Activated T-cell treated with anti-CD3 and anti-CD28 coated beads, Interleukin-2, amount 50 U/mL, for 24 hours (primary cell): ENCODE data around the gene PLPPR3.
A peak's percentile ranks its signal among the peaks of the same experiment; 100 is the strongest.

Experiments
- DNase-seq: peaks from one replicate; pipeline ENCODE4 v3.0.0-alpha.2; 2020
- H3K27ac Mint-ChIP-seq: 2 replicates; pipeline ENCODE4 v1.8.0; 2020; ENCODE audit warnings: mild to moderate bottlenecking, mixed read lengths
- H3K27me3 Mint-ChIP-seq: 2 replicates; pipeline ENCODE4 v1.8.0; 2020; ENCODE audit warnings: mixed read lengths
- H3K36me3 Mint-ChIP-seq: 2 replicates; pipeline ENCODE4 v1.8.0; 2020; ENCODE audit warnings: low read depth, mixed read lengths
- H3K4me1 Mint-ChIP-seq: 2 replicates; pipeline ENCODE4 v1.8.0; 2020; ENCODE audit warnings: low read depth, mixed read lengths
- H3K4me3 Mint-ChIP-seq: 2 replicates; pipeline ENCODE4 v1.8.0; 2020; ENCODE audit warnings: mild to moderate bottlenecking, moderate library complexity, mixed read lengths
- H3K9me3 Mint-ChIP-seq: 2 replicates; pipeline ENCODE4 v1.8.0; 2020; ENCODE audit warnings: mixed read lengths

The PLPPR3 gene

GRCh38 chr19:801861-802497, 19.8 kb downstream of the PLPPR3 start:
- no peak for DNase-seq
- Mint-ChIP-seq H3K9me3 (no peaks in the 10 kb centered on the region), H3K27ac (peak overlapping the region; percentile 95), H3K36me3 (peaks cover 78% of the 10 kb centered on the region), H3K4me3 (peak overlapping the region; percentile 90), H3K27me3 (no peaks in the 10 kb centered on the region), H3K4me1 (peaks cover 46% of the 10 kb centered on the region)

GRCh38 chr19:801030-801860, 20.5 kb downstream of the PLPPR3 start:
- Mint-ChIP-seq H3K27me3 (no peaks in the 10 kb centered on the region), H3K4me3 (peak overlapping the region; percentile 90), H3K27ac (peak overlapping the region; percentile 95), H3K4me1 (peaks cover 50% of the 10 kb centered on the region), H3K9me3 (no peaks in the 10 kb centered on the region), H3K36me3 (peaks cover 73% of the 10 kb centered on the region)
- DNase-seq: peak; percentile 58

- peak overlapping the region; percentile 90 for H3K4me3 Mint-ChIP-seq
- peak overlapping the region; percentile 95 for H3K27ac Mint-ChIP-seq
- peaks cover 50% of the 10 kb centered on the region for H3K4me1 Mint-ChIP-seq
- peaks cover 71% of the 10 kb centered on the region for H3K36me3 Mint-ChIP-seq
- H3K9me3 Mint-ChIP-seq: no peaks in the 10 kb centered on the region
- no peak for DNase-seq
- H3K27me3 Mint-ChIP-seq: no peaks in the 10 kb centered on the region
Observed at GRCh38 chr19:800360-801029, 21.3 kb downstream of the PLPPR3 start.

- Mint-ChIP-seq H3K4me3 (peak overlapping the region; percentile 90), H3K36me3 (peaks cover 62% of the 10 kb centered on the region), H3K27ac (peak overlapping the region; percentile 95), H3K9me3 (no peaks in the 10 kb centered on the region), H3K4me1 (peaks cover 47% of the 10 kb centered on the region), H3K27me3 (no peaks in the 10 kb centered on the region)
- peak; percentile 55 for DNase-seq
Observed at GRCh38 chr19:799076-799881, 22.5 kb downstream of the PLPPR3 start.

GRCh38 chr19:798415-799075, 23.2 kb downstream of the PLPPR3 start:
- DNase-seq: peak; percentile 54
- Mint-ChIP-seq H3K4me3 (peak overlapping the region; percentile 90), H3K36me3 (peaks cover 55% of the 10 kb centered on the region), H3K4me1 (peaks cover 44% of the 10 kb centered on the region), H3K27me3 (no peaks in the 10 kb centered on the region), H3K9me3 (no peaks in the 10 kb centered on the region), H3K27ac (peak overlapping the region; percentile 95)

GRCh38 chr19:797528-798414, 24.0 kb downstream of the PLPPR3 start:
- Mint-ChIP-seq H3K27me3 (no peaks in the 10 kb centered on the region), H3K4me1 (peaks cover 37% of the 10 kb centered on the region), H3K27ac (peak overlapping the region; percentile 95), H3K9me3 (no peaks in the 10 kb centered on the region), H3K4me3 (peak overlapping the region; percentile 90), H3K36me3 (peaks cover 47% of the 10 kb centered on the region)
- DNase-seq: peak; percentile 92

GRCh38 chr19:796692-797527, 24.8 kb downstream of the PLPPR3 start, which contains the start of gene PTBP1:
TSS of gene PTBP1 (plus strand) at chr19:797452. CDS start at chr19:797498, 46 bp downstream.
- Mint-ChIP-seq H3K4me3 (peak within 1 kb of the TSS; percentile 94), H3K27me3 (no peaks in the 10 kb centered on the region), H3K4me1 (peaks cover 29% of the 10 kb centered on the region), H3K9me3 (no peaks in the 10 kb centered on the region), H3K27ac (peak within 1 kb of the TSS; percentile 97), H3K36me3 (peaks cover 39% of the 10 kb centered on the region)
- DNase-seq: peak; percentile 98

GRCh38 chr19:795691-796581, 25.8 kb downstream of the PLPPR3 start:
- H3K27ac Mint-ChIP-seq: no peak overlapping the region
- H3K4me3 Mint-ChIP-seq: peak overlapping the region; percentile 94
- peaks cover 19% of the 10 kb centered on the region for H3K4me1 Mint-ChIP-seq
- H3K36me3 Mint-ChIP-seq: peaks cover 29% of the 10 kb centered on the region
- no peak for DNase-seq
- H3K27me3 Mint-ChIP-seq: no peaks in the 10 kb centered on the region
- H3K9me3 Mint-ChIP-seq: no peaks in the 10 kb centered on the region

- no peak for DNase-seq
- Mint-ChIP-seq H3K27me3 (no peaks in the 10 kb centered on the region), H3K36me3 (peaks cover 22% of the 10 kb centered on the region), H3K9me3 (no peaks in the 10 kb centered on the region), H3K4me1 (peaks cover 12% of the 10 kb centered on the region), H3K4me3 (peak overlapping the region; percentile 94), H3K27ac (no peak overlapping the region)
Observed at GRCh38 chr19:795073-795611, 26.6 kb downstream of the PLPPR3 start.

GRCh38 chr19:793806-794205, 27.9 kb downstream of the PLPPR3 start:
- DNase-seq: no peak
- Mint-ChIP-seq H3K27me3 (no peaks in the 10 kb centered on the region), H3K4me1 (peaks cover 4% of the 10 kb centered on the region), H3K9me3 (no peaks in the 10 kb centered on the region), H3K27ac (no peak overlapping the region), H3K4me3 (no peak overlapping the region), H3K36me3 (peaks cover 8% of the 10 kb centered on the region)

GRCh38 chr19:792306-792885, 29.4 kb downstream of the PLPPR3 start:
- Mint-ChIP-seq H3K27ac (no peak overlapping the region), H3K36me3 (peaks cover 2% of the 10 kb centered on the region), H3K27me3 (no peaks in the 10 kb centered on the region), H3K9me3 (no peaks in the 10 kb centered on the region), H3K4me3 (no peak overlapping the region), H3K4me1 (peaks cover 4% of the 10 kb centered on the region)
- no peak for DNase-seq
